HL-60 (cell line): ENCODE data around the gene WDPCP.

Experiments
- DNase-seq, 2 experiments: peaks; one replicate each; pipeline ENCODE4 v3.0.0-alpha.2; 2010 to 2020; ENCODE audit warnings: low read depth in 1 of 2, low spot score in 1 of 2
- H3K27ac ChIP-seq: fragments of 250-450 bp; sonication (Bioruptor Pico); replicated peaks from 2 replicates; pipeline ENCODE4 v1.5.1; 2020; ENCODE audit warnings: mild to moderate bottlenecking, moderate library complexity
- H3K27me3 ChIP-seq: fragments of 250-450 bp; sonication (Bioruptor Pico); 2 replicates; pipeline ENCODE4 v1.5.1; 2021; ENCODE audit warnings: mild to moderate bottlenecking, moderate library complexity; ENCODE audit not compliant: insufficient read depth, poor library complexity, severe bottlenecking
- H3K4me3 ChIP-seq: replicated peaks from 2 replicates; pipeline ENCODE4 v1.5.1; 2011; ENCODE audit warnings: mild to moderate bottlenecking, control low read depth, low read length; ENCODE audit not compliant: insufficient read depth
- CTCF ChIP-seq: IDR thresholded peaks from one replicate; pipeline ENCODE4 v1.5.1; 2011; ENCODE audit warnings: low read length, control low read depth, inconsistent platforms; ENCODE audit not compliant: insufficient read depth
- GABPA ChIP-seq: IDR thresholded peaks from 2 replicates; pipeline ENCODE4 v1.6.1; 2012; ENCODE audit warnings: low read depth
- POLR2AphosphoS5 ChIP-seq: IDR thresholded peaks from 2 replicates; pipeline ENCODE4 v1.6.1; 2012; ENCODE audit warnings: low read depth
- REST ChIP-seq: IDR thresholded peaks from 2 replicates; pipeline ENCODE4 v1.6.1; 2012; ENCODE audit warnings: low read depth; ENCODE audit not compliant: insufficient replicate concordance
- SPI1 ChIP-seq: IDR thresholded peaks from 2 replicates; pipeline ENCODE4 v1.6.1; 2012; ENCODE audit warnings: low read depth, mild to moderate bottlenecking, borderline replicate concordance

Gene WDPCP

DNA sequence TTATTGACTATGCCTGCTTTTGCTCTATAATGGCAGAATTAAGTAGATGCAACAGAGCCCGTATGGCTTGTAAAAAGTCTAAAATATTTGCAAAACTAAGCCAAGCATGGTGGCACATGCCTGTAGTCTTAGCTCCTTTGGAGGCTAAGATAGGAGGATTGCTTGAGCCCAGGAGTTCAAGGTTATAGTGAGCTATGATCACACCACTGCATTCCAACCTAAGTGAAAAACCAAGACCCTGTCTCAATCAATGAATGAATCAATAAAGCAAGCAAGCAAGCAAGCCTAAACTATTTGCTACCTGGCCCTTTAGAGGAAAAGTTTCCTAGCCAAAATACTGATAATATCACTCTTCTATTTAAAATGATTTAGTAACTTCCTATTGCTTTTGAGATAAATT, 277.7 kb downstream of the WDPCP start:
- no peaks in the 10 kb centered on the region for H3K27me3 ChIP-seq
- no peak for TF ChIP-seq POLR2AphosphoS5
- TF ChIP-seq REST, result no peak
- TF ChIP-seq GABPA, result no peak
- TF ChIP-seq CTCF, result no peak
- no peak for TF ChIP-seq SPI1
- no peak overlapping the region for H3K4me3 ChIP-seq
- no peak overlapping the region for H3K27ac ChIP-seq
- DNase-seq, result no peak

DNA sequence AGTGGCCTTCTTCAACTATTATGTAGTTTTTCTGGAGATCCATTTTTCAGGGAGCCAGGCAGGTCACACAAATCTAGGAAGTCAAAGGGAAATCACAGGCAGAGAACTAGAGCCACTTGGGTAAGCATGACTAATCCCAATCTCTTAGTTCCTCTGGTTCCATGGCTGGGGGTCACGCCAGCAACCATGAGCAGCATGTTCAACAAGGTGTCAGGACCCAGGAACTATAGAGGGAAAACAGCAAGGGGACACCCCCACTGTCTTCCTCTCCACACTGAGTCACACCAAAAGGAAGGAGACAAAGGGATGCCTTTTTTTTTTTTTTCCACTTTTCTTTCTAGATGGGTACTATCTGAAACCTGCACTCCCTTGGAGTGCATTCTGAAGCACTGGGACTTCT, 286.8 kb downstream of the WDPCP start:
- no peak overlapping the region for H3K4me3 ChIP-seq
- no peak for TF ChIP-seq GABPA
- no peak for TF ChIP-seq SPI1
- TF ChIP-seq CTCF, result no peak
- no peak for TF ChIP-seq REST
- no peak for TF ChIP-seq POLR2AphosphoS5
- no peak overlapping the region for H3K27ac ChIP-seq
- no peaks in the 10 kb centered on the region for H3K27me3 ChIP-seq
- DNase-seq, result no peak

DNA sequence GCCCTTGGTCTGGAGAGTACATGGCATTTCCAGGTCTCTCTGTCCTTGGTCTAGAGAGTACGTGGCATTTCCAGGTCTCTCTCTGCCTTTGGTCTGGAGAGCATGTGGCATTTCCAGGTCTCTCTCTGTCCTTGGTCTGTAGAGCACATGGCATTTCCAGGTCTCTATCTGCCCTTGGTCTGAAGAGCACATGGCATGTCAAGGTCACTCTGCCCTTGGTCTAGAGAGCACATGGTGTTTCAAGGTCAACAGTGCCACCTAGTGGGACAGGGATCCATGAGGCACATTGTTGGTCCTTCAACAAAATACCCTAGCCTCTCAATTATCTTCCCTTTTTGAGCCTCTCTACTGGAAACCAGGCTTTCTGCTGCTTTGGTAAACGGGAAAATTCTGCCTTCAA, 287.4 kb downstream of the WDPCP start:
- H3K27me3 ChIP-seq, result no peaks in the 10 kb centered on the region
- TF ChIP-seq REST (no peak), GABPA (no peak), CTCF (no peak), POLR2AphosphoS5 (no peak)
- H3K4me3 ChIP-seq, result no peak overlapping the region
- H3K27ac ChIP-seq, result no peak overlapping the region
- DNase-seq, result peak; percentile 7 to 10
